Panc1 (cell line): ENCODE data around the gene TRIM17.

Experiments
- POLR2AphosphoS5 ChIP-seq: IDR thresholded peaks from 2 replicates; pipeline ENCODE4 v1.6.1; 2012; ENCODE audit warnings: mild to moderate bottlenecking, low read depth, low read length, moderate library complexity
- TCF7L2 ChIP-seq: IDR thresholded peaks from 2 replicates; pipeline ENCODE4 v1.6.1; 2011; ENCODE audit warnings: mild to moderate bottlenecking, low read depth, low read length, inconsistent platforms
- TF ChIP-seq, protein P1 (sequence below): fragments of 450-650 bp; IDR thresholded peaks from 2 replicates; pipeline ENCODE4 v1.5.1; 2017; ENCODE audit warnings: mild to moderate bottlenecking

DNA sequence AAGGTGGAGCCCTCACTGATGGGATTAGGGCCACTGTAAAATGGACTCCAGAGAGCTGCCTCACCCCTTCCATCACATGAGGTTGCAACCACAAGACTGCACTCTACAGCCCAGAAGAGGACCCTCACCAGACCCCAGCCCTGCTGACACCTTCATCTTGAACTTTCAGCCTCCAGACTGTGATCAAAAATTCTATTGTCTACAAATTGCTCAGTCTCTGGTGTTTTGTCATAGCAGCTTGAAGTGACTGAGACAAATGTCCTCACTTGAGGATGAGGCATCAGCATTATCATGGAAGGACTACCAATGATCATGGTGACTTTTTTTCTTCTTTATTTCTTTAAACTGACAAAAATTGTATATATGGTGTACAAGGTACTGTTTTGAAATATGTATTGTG is 26.7 kb upstream of the TRIM17 start:
- TF ChIP-seq, protein P1, sequence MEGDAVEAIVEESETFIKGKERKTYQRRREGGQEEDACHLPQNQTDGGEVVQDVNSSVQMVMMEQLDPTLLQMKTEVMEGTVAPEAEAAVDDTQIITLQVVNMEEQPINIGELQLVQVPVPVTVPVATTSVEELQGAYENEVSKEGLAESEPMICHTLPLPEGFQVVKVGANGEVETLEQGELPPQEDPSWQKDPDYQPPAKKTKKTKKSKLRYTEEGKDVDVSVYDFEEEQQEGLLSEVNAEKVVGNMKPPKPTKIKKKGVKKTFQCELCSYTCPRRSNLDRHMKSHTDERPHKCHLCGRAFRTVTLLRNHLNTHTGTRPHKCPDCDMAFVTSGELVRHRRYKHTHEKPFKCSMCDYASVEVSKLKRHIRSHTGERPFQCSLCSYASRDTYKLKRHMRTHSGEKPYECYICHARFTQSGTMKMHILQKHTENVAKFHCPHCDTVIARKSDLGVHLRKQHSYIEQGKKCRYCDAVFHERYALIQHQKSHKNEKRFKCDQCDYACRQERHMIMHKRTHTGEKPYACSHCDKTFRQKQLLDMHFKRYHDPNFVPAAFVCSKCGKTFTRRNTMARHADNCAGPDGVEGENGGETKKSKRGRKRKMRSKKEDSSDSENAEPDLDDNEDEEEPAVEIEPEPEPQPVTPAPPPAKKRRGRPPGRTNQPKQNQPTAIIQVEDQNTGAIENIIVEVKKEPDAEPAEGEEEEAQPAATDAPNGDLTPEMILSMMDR, result no peak
- TF ChIP-seq TCF7L2 (no peak), POLR2AphosphoS5 (no peak)
